Stimulated activated CD8-positive, alpha-beta memory T cell treated with anti-CD3 and anti-CD28 coated beads, Interleukin-7, amount 100 ng/mL, for 48 hours (primary cell): ENCODE data around the gene CUL9.

ENCODE experiments used
- DNase-seq, 2 donors: peaks; one replicate each; pipeline ENCODE4 v3.0.0-alpha.2; 2020; ENCODE audit warnings: low read depth in 1 of 2; ENCODE audit errors: extremely low read depth in 1 of 2

Gene CUL9

DNA sequence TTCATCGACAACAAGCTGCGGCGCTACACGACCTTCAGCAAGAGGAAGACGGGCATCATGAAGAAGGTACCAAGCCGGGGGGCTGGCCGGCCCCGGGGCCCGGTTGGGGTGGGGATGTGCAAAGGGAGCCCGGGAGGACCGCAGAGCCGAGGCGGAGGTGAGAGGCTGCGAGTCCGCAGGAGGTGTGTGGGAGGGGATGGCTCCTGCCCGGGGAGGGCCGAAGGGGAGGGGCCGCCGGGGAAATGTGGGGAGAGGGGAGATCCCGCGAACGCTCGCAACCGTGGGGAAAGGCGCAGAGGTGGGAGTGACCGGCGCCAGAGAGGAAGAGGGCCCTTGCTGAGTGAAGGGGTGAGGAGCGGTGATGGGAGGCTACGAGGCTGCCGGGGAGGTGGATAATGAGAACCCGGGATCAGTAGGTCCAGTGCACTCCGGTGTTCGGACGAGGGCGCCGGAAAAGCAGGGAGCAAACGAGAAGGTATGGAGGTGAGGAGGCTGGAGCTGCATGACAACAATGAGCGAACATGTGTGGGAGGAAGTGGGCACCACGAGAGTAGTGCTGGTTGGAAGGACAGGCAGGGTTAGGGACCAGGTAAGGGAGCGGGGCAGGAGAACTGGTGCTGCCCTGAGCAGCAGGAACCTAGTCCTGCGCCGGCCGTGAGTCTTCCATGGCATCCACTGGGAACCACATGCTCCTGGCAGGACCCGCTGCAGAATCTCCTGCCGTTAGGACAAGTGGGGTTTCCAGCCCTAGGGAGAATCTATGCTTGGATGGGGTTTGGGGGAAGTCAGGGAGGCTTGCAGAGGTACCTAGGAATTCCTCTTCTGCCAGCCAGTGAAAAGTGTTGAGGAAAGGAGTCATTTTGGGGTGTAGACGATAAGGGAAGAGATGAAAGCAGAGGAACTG, 9.6 kb upstream of the CUL9 start:
- peak in 1 of 2 donors; percentile 30 for DNase-seq

DNA sequence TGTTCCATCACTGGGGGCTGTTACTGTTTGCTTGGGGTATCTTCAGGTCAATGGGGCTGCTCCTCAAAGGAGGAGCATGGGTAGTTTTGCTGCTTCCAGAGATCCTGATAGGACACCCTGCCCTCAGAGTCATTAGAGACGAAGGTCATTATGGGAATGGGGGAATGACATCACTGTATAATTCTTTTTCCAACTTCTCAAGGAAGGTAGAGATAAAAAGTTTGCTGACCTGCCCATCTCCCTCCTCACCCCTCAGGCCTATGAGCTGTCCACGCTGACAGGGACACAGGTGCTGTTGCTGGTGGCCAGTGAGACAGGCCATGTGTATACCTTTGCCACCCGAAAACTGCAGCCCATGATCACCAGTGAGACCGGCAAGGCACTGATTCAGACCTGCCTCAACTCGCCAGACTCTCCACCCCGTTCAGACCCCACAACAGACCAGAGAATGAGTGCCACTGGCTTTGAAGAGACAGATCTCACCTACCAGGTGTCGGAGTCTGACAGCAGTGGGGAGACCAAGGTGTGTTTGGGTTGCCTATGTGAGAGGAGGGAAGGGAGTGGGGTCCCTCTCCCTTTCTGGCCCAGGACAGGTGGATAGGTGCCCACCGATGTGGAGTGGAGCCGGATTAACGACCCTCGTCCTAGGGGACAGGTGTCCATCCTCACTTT, 8.3 kb upstream of the CUL9 start:
- DNase-seq, result no peak

DNA sequence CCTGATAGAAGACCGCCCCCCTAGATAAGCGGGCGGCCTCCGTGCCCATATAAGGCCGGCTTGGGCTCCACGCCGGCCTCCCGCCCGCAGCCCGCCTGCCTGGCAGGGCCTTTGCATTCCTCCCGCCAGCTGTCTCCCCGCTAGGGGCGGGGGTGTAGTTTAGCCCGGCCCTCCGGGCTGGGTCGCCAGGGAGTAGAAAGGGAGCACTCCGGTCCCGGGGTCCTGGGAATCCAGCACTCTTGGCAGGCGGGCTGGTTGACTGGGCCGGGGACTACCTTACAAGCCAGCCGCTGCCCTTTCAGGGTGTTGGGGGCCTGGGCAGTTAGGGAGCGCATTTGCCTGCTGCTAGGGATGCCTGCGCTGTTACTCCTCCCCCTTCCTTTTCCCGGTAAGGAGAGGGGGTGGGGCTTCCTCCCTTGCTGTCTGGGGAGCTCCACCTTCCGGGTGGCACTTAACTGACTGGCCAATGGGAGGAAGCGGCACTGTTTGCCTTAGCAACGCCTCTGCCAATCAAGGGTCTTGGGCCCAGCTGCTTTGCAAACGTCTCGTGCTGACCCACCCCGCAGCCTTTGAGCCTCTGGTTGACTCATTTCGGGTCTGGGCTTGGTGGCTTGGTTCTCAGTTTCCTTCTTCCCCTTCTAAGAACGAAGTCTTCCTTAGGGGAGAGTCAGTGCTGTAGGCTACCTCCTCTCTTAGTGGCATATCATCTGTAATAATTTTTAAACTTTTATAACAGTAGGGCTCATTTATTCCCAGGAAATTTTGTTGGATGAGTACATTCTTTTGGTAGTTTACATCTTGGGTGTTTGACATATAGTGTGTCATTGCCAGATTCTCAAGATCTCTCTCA, 7.5 kb upstream of the CUL9 start:
- DNase-seq, result peak; percentile 90 to 99

DNA sequence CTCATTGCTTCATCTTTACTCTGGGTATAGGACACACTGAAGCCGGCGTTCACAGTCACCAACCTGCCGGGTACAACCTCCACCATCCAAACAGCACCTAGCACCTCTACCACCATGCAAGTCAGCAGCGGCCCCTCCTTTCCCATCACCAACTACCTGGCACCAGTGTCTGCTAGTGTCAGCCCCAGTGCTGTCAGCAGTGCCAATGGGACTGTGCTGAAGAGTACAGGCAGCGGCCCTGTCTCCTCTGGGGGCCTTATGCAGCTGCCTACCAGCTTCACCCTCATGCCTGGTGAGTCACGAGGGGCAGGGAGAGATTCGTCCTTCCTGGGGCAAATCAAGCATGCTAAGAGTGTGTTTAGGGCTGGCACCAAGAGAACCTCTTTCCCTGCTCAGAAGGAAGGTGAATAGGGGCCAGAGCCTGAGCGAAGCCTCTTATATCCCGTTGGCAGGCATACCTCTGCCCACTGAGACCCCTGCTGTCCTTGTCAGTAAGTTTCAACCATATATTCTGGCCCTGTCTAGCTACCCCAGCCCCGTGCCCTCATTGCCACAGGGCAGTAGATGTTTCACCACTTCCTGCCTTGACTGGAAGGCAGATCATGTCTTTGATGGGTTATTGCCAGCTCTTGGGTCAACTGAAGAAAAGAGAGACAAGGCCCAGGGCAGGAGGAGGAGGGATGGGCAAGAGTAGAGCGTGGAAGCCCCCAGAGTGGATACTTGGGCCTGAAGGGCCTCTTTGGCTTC, 6.1 kb upstream of the CUL9 start:
- DNase-seq, result no peak

DNA sequence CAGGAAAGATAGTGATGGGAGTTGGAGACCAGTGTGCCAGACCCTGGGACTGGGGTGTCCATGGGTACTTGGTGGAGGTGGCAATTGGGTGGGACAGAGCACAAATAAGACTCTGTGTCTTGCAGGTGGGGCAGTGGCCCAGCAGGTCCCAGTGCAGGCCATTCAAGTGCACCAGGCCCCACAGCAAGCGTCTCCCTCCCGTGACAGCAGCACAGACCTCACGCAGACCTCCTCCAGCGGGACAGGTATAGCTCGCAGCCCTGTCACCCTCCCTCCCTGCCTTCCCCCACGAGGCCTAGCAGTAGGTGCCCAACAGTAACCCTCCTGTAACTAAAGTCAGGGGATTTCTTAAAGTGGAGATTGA, 5.6 kb upstream of the CUL9 start:
- no peak for DNase-seq

DNA sequence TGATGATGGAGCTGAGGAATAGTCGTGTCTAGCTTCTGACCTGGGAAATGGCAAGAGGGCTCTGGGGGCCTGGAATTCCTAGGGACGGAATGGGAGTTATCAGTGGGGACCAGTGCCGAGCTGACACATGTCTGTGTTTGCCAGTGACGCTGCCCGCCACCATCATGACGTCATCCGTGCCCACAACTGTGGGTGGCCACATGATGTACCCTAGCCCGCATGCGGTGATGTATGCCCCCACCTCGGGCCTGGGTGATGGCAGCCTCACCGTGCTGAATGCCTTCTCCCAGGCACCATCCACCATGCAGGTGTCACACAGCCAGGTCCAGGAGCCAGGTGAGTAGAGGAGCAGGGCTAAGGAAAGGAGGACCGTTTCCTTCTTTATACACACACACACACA, 3.8 kb upstream of the CUL9 start:
- DNase-seq, result no peak

DNA sequence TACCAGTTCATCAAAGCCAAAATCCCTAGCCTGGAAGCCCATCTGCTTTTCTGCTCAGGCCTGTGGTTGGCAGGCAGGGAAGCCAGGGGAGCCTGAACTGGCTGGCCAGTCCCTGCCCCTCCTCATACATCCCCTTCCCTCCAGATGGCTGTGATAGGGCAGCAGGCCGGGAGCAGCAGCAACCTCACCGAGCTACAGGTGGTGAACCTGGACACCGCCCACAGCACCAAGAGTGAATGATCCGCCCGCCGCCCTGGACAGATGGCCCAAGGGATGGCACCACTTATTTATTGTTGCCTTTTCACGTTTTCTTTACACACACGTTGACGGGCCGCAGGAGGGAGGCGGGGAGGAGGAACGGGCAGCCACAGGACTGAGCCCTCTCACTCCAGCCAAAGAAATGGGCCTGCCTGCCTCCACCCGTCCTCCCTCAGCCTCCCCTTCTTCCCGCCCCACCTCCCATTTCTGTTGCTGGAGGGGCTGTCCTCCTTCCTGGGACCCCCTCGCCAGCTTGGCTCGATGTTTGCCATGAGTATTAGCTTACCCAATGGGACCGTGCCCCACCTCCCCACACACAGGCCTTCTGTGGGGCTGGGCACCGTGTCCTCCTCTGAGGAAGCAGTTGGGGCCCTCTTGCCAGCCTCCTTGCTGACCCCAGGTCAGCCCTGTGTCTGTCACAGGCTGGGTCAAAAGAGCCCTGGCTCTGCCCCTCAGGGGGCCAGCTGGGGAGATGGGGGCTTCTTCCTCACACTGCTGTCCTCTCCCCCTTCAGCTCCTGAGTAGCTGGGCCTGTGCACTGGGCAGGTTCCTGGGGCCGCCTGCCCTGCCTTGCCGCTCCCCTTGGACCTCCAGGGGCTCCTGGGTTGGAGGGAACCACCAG, 2.8 kb upstream of the CUL9 start:
- DNase-seq, result no peak

DNA sequence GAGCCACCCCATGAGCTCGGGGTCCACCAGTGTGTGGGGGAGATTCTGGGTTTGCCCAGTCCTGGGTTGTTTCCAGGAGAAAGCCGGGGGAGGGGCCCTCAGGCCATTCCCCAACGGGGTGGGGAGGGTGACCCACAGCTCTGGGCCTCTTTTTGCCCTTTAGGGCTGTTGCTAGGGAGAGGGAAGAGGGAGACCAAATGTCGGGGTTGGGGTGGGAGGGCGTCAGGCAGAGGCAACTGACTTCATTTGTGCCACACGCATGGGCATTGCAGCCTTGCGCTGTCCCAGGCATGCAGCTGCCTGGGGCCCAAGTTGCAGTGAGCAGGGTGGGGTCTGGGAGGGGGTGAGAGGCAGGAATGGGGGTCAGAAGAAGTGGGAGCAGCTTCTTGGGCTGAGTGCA, 1.9 kb upstream of the CUL9 start:
- DNase-seq, result no peak

DNA sequence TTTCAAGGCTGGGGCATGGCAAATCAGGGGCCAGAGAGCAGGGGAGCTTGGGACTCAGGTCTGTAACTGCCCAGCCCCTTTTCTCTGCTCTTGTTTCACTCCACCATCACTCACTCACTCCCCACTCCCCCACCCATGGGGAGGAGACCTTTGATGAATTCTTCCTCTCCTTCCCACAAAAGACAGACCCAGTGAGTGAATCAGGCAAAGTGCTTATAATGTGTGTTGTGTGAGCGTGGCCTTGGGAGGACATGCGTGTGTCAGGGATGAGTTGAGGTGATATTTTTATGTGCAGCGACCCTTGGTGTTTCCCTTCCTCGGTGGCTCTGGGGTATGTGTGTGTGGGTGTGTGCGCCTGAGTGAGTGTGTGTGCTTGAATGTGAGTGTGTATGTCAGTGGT, 1.0 kb upstream of the CUL9 start:
- DNase-seq, result no peak

DNA sequence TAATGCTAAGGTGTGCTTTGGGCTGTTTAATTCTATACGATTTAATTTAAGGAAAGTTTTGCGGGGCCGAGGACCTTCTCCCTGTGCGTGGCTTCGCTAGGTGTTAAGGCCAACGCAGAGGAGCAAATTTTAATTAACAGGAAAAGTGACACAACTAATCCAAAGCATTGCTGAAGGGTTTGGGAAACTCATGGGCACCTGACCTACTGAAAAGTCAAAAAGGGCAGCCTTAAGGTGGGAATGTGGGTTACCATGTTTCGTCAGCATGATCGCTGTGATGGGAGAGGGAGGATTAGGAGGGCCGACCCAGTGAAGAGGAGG, 415 bp upstream of the CUL9 start:
- no peak for DNase-seq

DNA sequence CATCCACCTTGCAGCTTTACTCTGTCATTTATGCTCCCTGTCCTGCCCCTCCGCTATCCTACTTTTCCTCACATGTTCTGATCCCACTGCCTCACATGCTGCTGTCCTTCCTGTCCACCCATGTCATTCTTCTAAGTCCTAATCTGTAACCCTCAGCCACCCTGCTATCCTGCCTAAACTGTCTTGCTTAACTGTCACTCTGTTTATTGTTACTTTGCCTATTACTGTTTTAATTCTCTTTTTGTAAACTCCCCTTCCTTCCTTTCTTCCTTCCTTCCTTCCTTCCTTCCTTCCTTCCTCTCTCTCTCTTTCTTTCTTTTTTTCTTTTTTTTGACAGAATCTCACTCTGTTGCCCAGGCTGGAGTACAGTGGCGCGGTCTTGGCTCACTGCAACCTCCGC, 1.4 kb downstream of the CUL9 start:
- DNase-seq, result no peak

DNA sequence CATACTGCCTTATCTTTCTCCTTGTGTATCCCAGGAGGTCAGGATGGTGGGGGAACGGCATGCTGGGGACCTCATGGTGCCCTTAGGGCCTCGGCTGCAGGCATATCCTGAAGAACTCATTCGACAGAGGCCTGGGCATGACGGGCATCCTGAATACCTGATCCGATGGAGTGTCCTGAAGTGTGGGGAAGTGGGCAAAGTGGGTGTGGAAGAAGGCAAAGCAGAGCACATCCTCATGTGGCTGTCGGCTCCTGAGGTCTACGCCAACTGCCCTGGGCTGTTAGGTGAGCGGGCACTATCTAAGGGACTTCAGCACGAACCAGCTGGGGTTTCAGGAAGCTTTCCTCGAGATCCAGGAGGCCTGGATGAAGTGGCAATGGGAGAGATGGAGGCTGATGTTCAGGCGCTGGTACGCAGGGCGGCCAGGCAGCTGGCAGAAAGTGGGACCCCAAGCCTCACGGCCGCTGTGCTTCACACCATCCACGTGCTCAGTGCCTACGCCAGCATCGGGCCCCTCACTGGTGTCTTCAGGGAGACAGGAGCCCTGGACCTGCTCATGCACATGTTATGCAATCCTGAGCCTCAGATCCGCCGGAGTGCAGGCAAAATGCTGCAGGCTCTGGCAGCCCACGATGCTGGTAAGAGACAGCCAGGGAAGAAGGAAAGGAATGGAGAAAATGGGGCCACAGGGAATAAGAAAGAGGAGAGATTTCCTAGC, 2.4 kb downstream of the CUL9 start:
- no peak for DNase-seq

DNA sequence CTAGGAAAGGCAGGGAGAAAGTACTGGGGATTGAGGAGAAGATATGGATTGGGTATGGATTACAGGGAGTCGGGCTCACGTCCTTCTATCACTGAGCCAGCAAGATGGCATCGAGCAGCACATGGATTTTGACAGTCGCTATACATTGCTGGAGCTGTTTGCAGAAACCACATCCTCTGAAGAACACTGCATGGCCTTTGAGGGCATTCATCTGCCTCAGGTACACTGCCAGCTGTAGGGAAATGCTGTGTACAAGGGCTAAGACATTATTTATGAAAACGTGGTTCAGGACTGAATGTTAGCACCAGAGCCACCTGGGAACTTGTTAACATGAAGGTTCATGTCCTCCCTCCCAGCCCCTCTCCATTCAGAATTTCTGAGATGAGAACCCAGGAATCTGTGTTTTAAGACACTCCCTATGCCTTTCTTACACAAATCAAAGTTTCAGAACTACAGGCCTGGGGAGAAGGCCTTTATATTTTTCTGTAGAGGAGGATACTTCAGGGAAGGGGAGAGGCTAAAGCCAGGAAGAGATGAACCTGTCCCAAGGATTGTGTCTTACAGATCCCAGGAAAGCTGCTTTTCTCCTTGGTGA, 3.5 kb downstream of the CUL9 start:
- no peak for DNase-seq

DNA sequence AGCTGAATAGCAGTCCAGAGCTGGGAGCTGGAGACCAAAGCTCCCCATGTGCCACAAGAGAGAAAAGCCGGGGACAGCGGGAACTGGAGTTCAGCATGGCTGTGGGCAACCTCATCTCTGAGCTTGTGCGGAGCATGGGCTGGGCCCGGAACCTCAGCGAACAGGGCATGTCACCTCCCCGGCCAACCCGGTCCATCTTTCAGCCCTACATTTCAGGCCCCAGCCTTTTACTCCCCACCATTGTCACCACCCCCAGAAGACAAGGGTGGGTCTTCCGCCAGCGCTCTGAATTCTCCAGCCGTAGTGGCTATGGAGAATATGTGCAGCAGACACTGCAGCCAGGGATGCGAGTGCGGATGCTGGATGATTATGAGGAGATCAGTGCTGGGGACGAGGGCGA, 4.0 kb downstream of the CUL9 start:
- DNase-seq, result no peak

DNA sequence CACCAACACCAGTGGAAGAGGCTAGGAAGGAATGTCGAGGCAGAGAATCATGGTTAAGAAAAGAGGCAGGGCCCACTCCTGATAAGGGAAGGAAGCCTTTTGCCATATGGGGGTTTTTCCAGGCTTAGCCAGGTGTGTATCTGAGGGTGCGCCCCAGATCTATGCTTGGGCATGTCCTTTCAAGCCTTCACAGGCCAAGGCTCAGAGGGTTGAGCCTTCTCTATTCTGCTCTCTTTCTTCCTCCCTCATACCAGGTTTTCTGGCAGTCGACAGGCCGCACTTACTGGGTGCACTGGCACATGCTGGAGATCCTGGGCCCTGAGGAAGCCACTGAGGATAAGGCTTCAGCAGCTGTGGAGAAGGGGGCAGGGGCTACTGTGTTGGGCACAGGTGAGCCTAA, 4.7 kb downstream of the CUL9 start:
- DNase-seq, result no peak

DNA sequence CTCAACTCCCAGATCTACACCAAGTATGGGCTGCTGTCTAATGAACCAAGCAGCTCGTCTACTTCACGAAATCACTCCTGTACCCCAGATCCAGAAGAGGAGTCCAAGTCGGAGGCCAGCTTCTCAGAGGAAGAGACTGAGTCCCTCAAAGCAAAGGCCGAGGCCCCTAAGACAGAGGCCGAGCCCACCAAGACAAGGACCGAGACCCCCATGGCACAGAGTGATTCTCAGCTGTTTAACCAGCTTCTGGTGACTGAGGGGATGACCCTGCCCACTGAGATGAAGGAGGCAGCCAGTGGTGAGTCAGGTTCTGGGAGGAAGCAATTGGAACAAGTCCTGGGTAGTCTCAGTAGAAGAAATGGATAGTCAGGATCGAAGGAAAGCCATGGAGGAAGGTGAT, 5.8 kb downstream of the CUL9 start:
- no peak for DNase-seq

DNA sequence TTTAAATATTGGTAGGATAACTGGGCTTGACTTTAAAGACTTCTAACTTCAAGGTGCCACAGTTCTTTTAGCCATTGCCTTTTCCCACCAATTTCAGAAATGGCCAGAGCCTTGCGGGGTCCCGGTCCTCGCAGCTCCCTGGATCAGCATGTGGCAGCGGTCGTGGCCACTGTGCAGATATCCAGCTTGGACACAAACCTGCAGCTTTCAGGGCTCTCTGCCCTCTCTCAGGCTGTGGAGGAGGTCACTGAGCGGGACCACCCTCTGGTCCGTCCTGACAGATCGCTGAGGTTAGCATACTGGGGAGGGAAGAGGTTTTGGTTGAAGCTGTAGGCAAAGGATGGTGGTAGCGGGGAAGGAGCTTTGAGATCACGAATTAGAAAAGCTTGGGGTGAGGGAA, 6.4 kb downstream of the CUL9 start:
- DNase-seq, result no peak

DNA sequence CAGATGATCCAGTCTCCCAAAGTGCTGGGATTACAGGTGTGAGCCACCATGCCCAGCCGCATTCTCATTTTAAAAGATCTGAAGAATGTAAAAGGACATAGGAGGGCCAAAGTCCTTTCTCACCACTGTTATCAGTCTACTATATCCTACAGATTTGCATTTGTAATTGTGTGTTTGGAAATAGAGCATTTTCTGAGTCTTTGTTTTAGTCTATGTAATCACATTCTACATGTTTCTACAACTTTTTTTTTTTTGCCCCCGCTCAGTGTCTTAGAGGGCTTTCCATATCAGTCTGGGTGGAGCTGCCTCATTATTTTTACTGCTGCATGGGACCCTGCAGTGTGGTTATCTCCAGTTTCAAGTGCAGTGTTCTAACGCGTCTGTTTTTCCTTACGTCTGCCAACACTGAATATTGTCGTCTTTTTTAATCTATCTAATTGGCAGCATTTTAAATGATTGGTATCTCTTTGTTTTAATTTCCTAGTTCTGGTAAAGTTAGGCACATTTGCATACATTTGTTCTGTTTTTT, 7.8 kb downstream of the CUL9 start:
- DNase-seq, result no peak

DNA sequence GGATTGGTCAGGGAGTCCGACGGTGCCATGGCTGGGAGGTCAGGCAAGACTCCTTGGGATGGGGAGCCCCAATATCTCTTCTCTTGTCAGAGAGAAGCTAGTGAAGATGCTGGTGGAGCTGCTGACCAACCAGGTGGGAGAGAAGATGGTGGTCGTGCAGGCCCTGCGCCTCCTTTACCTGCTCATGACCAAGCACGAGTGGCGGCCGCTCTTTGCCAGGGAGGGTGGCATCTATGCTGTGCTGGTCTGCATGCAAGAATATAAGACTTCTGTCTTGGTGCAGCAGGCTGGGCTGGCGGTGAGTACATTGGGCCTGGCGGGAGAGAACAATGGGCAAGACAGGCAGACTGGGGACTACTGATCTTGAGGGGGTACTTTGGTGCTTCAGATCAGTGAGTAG, 10.9 kb downstream of the CUL9 start:
- no peak for DNase-seq
